B cell (primary cell): ENCODE results near the gene HOXB6. TPM values are rescaled to one million over a fixed set of nuclear protein-coding genes. Genes with fewer than 3 reads are reported as not detected.

Source experiments
- ATAC-seq: fragments of 200-7000 bp; cut with Tn5 transposase; one replicate; pipeline ENCODE4 v1.10.0; 2021; ENCODE audit warnings: low read depth, mild to moderate bottlenecking, moderate number of reproducible peaks, moderate library complexity
- CTCF ChIA-PET: fragments of 350-600 bp; sonication (Branson Sonifier 250); formaldehyde crosslinking; loops from one replicate; lab custom pipeline; 2021; ENCODE audit warnings: antibody characterized with exemption, inconsistent platforms; lab: Charles Lee
- POLR2A ChIA-PET: fragments of 350-600 bp; sonication (Branson Sonifier 250); formaldehyde crosslinking; loops from one replicate; lab custom pipeline; 2021; ENCODE audit warnings: antibody characterized with exemption; lab: Charles Lee
- DNase-seq: peaks from one replicate; pipeline ENCODE4 v3.0.0; 2013
- H2AFZ ChIP-seq: 2 replicates; pipeline ENCODE4 v1.6.1; 2012; ENCODE audit warnings: mild to moderate bottlenecking, low read depth, low read length; ENCODE audit not compliant: insufficient read depth, poor library complexity, severe bottlenecking
- H3K27ac ChIP-seq, 2 donors: 1 replicate in 1 of 2; 2 replicates in 1 of 2; pipeline ENCODE4 v1.5.1; 2012 to 2013; ENCODE audit warnings: low read length in 2 of 2, mild to moderate bottlenecking in 2 of 2, moderate library complexity in 1 of 2
- H3K27me3 ChIP-seq, 4 experiments: fragments of 200-600 bp in 1 of 4; sonication (generic) in 1 of 4; replicated peaks in 1 of 4; 1 replicate in 2 of 4; 2 replicates in 2 of 4; pipeline versions ENCODE4 v1.6.1 to v1.7.0; 2013 to 2016; ENCODE audit warnings: low read length in 3 of 4, mild to moderate bottlenecking in 2 of 4, mixed read lengths in 1 of 4, moderate library complexity in 1 of 4; ENCODE audit not compliant: insufficient read depth in 4 of 4, control insufficient read depth in 3 of 4; ENCODE audit errors: control extremely low read depth in 1 of 4
- H3K36me3 ChIP-seq, 2 experiments: replicated peaks in 1 of 2; 1 replicate in 1 of 2; 2 replicates in 1 of 2; pipeline versions ENCODE4 v1.6.1 to v1.7.1; 2013; ENCODE audit warnings: low read length in 1 of 2; ENCODE audit not compliant: insufficient read depth in 2 of 2, control insufficient read depth in 1 of 2; ENCODE audit errors: control extremely low read depth in 1 of 2, extremely low read depth in 1 of 2
- H3K4me1 ChIP-seq, 2 donors: fragments of 200-600 bp in 1 of 2; sonication (generic) in 1 of 2; 1 replicate in 1 of 2; 2 replicates in 1 of 2; pipeline versions ENCODE4 v1.5.1 to v1.6.1; 2013 to 2017; ENCODE audit warnings: low read length in 2 of 2; ENCODE audit not compliant: control insufficient read depth in 2 of 2, insufficient read depth in 2 of 2
- H3K4me2 ChIP-seq: replicated peaks from 2 replicates; pipeline ENCODE3; 2012; ENCODE audit warnings: mild to moderate bottlenecking, low read depth, low read length; ENCODE audit not compliant: poor library complexity, severe bottlenecking
- H3K4me3 ChIP-seq, 5 experiments: fragments of 200-600 bp in 1 of 5; sonication (generic) in 1 of 5; 1 replicate in 3 of 5; 2 replicates in 2 of 5; pipeline versions ENCODE4 v1.5.1 to v1.7.0; 2011 to 2016; ENCODE audit warnings: low read length in 4 of 5, mild to moderate bottlenecking in 4 of 5, low read depth in 2 of 5, control low read depth in 1 of 5, moderate library complexity in 1 of 5; ENCODE audit not compliant: insufficient read depth in 1 of 5; ENCODE audit errors: control extremely low read depth in 1 of 5, extremely low read depth in 1 of 5
- H3K79me2 ChIP-seq: fragments of 200-600 bp; sonication (generic); one replicate; pipeline ENCODE4 v1.6.0; 2016; ENCODE audit warnings: low read length; ENCODE audit not compliant: control insufficient read depth, insufficient read depth
- H3K9ac ChIP-seq: fragments of 200-600 bp; sonication (generic); 2 replicates; pipeline ENCODE4 v1.6.1; 2017; ENCODE audit warnings: mild to moderate bottlenecking, low read length, moderate library complexity
- H3K9me3 ChIP-seq, 3 donors: one replicate each; pipeline versions ENCODE4 v1.6.1 to v1.7.1; 2013; ENCODE audit warnings: low read length in 2 of 3; ENCODE audit not compliant: control insufficient read depth in 2 of 3, insufficient read depth in 1 of 3; ENCODE audit errors: control extremely low read depth in 1 of 3
- H4K20me1 ChIP-seq: 2 replicates; pipeline ENCODE4 v1.6.0; 2012; ENCODE audit warnings: mild to moderate bottlenecking, low read length; ENCODE audit not compliant: insufficient read depth, control insufficient read depth, poor library complexity, severe bottlenecking
- H3K27ac Mint-ChIP-seq: one replicate; pipeline ENCODE4 v1.8.0; 2021; ENCODE audit warnings: mixed read lengths
- H3K27me3 Mint-ChIP-seq: one replicate; pipeline ENCODE4 v1.8.0; 2021; ENCODE audit warnings: mixed read lengths
- H3K4me1 Mint-ChIP-seq: one replicate; pipeline ENCODE4 v1.8.0; 2021; ENCODE audit warnings: mixed read lengths
- H3K4me3 Mint-ChIP-seq: one replicate; pipeline ENCODE4 v1.8.0; 2021; ENCODE audit warnings: mixed read lengths
- H3K9me3 Mint-ChIP-seq: one replicate; pipeline ENCODE4 v1.8.0; 2022; ENCODE audit warnings: mixed read lengths; ENCODE audit not compliant: insufficient read depth
- EZH2 ChIP-seq: IDR thresholded peaks from 2 replicates; pipeline ENCODE4 v1.6.1; 2012; ENCODE audit warnings: borderline replicate concordance, low read depth, mild to moderate bottlenecking, moderate library complexity, low read length; ENCODE audit not compliant: insufficient read depth, poor library complexity, severe bottlenecking
- WGBS: methylation state at CpG from one replicate; pipeline ENCODE4 v1.1.5; 2013; ENCODE audit warnings: missing lambda C conversion rate; ENCODE audit not compliant: insufficient coverage; 5-methylcytosine and 5-hydroxymethylcytosine counted together
- intact Hi-C: fragments of 100-400 bp; cut with micrococcal nuclease; formaldehyde crosslinking; loops from one replicate; pipeline ENCODE4 v1.10.0; 2022
- polyA plus RNA-seq: library from polyadenylated mRNA; depleted of rRNA; stranded (reverse); fragments of >200 nt; gene quantifications from 2 replicates; pipeline ENCODE4 v1.2.3, GENCODE V29; 2012
- total RNA-seq, 2 donors: library from RNA; stranded (reverse); fragments of 120-200 nt in 1 of 2; gene quantifications; 1 replicate in 1 of 2; 2 replicates in 1 of 2; pipeline versions ENCODE4 v1.2.3 to v1.2.4, GENCODE V29; 2013 to 2022
- TF ChIP-seq, protein P1 (sequence below): fragments of 200-600 bp; IDR thresholded peaks from one replicate; pipeline ENCODE4 v1.8.0; 2022; ENCODE audit warnings: antibody characterized with exemption, mild to moderate bottlenecking

The HOXB6 gene
- total and polyA plus RNA-seq, 2 donors (not counting 1 experiment from before 2014, with no cell fraction given) = 0.10 TPM; not detected in 1

DNA sequence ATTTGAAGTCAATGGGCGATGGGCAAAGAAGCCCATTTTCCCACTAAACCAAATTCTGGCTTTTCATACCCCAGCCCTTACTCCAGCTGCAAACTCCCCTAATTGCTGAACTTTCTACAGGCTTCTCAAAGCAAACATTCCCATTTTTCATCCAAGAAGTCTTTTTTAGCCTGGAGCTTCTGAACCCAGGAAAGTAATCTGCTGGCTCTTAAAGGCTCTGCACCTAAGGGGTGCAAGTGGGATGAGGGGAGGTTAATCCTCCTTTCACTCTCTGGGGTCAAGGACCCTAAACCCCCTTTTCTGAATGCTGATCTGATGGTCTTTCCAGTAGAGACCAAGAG is 3.7 kb upstream of the HOXB6 start:
- no peaks in the 10 kb centered on the region for H3K79me2 ChIP-seq
- no peak overlapping the region for H3K9ac ChIP-seq
- H3K4me1 Mint-ChIP-seq = peaks cover 27% of the 10 kb centered on the region
- peaks cover 41% of the 10 kb centered on the region in 2 donors for H3K4me1 ChIP-seq
- H3K27me3 Mint-ChIP-seq = peaks cover 63% of the 10 kb centered on the region
- ATAC-seq = no peak
- no peak overlapping the region for H3K27ac Mint-ChIP-seq
- peaks cover 2 to 85% (median 58%) of the 10 kb centered on the region in 4 experiments for H3K27me3 ChIP-seq
- no peak overlapping the region for H3K27ac ChIP-seq
- DNase-seq = no peak
- peaks cover 0 to 29% (median 0%) of the 10 kb centered on the region in 3 donors for H3K9me3 ChIP-seq
- H3K4me2 ChIP-seq = no peak overlapping the region
- ChIA-PET POLR2A (no interaction called here), CTCF (interaction anchor here (1.2 to 1.3 kb wide), 2 partner anchors 10 to 18 kb away, joined by 4 to 6 read pairs; partner anchors contain the start of gene HOXB3)
- intact Hi-C loops = no loop called here
- TF ChIP-seq, protein P1, sequence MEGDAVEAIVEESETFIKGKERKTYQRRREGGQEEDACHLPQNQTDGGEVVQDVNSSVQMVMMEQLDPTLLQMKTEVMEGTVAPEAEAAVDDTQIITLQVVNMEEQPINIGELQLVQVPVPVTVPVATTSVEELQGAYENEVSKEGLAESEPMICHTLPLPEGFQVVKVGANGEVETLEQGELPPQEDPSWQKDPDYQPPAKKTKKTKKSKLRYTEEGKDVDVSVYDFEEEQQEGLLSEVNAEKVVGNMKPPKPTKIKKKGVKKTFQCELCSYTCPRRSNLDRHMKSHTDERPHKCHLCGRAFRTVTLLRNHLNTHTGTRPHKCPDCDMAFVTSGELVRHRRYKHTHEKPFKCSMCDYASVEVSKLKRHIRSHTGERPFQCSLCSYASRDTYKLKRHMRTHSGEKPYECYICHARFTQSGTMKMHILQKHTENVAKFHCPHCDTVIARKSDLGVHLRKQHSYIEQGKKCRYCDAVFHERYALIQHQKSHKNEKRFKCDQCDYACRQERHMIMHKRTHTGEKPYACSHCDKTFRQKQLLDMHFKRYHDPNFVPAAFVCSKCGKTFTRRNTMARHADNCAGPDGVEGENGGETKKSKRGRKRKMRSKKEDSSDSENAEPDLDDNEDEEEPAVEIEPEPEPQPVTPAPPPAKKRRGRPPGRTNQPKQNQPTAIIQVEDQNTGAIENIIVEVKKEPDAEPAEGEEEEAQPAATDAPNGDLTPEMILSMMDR = no peak
- TF ChIP-seq EZH2 = no peak
- no peak overlapping the region for H2AFZ ChIP-seq
- no peak overlapping the region for H3K4me3 Mint-ChIP-seq
- no peaks in the 10 kb centered on the region for H4K20me1 ChIP-seq
- H3K9me3 Mint-ChIP-seq = no peaks in the 10 kb centered on the region
- H3K36me3 ChIP-seq = no peaks in the 10 kb centered on the region
- H3K4me3 ChIP-seq = no peak overlapping the region
- WGBS = no CpG with 5 or more reads among the region's 1 CpG

DNA sequence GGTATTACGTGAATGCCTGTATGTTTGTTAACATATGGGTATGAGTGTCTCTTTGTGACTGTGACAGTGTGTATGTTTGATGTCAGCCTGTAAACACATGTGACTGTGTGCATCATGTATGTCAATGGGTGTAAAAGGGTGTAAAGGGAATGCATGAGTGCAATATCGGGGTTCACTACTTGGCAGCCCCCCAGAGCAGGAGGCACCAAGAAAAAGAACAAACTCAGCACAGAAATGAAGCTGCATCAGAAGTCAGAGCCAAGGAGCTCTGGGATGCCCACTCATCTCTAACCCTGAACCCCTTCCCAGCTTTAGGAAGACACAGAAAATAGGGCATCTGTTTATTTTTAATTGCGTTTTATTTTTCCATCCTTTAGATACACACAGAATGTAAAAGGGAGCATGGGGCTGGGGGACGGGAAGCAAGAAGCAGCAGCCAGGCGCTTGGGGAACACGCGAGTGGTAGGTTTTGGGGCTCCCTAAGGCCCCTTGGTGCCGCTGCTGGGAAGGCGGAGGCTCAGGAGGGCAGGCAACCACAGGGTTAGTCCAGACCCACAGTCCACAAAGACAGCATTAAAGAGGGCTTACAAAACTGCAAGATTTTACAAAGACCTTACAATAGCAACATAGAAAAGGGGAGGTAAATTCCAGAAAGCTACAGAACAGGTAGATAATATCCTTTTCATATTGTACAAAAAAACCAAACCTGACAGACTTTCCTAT is 2.3 kb upstream of the HOXB6 start:
- POLR2A ChIA-PET = no interaction called here
- Histone ChIP-seq H4K20me1 (no peaks in the 10 kb centered on the region), H3K4me2 (no peak overlapping the region), H3K4me1 (peaks cover 35 to 37% of the 10 kb centered on the region in 2 donors), H3K27ac (no peak overlapping the region), H3K79me2 (no peaks in the 10 kb centered on the region), H2AFZ (no peak overlapping the region), H3K27me3 (peaks cover 2 to 89% (median 63%) of the 10 kb centered on the region in 4 experiments), H3K9me3 (peaks cover 0 to 37% (median 0%) of the 10 kb centered on the region in 3 donors), H3K4me3 (no peak overlapping the region), H3K9ac (no peak overlapping the region), H3K36me3 (no peaks in the 10 kb centered on the region)
- H3K27ac Mint-ChIP-seq = no peak overlapping the region
- H3K4me1 Mint-ChIP-seq = peaks cover 20% of the 10 kb centered on the region
- peaks cover 63% of the 10 kb centered on the region for H3K27me3 Mint-ChIP-seq
- TF ChIP-seq, protein P1 = no peak
- ATAC-seq (no peak), DNase-seq (no peak)
- H3K4me3 Mint-ChIP-seq = no peak overlapping the region
- CTCF ChIA-PET = interaction anchor here (1.3 to 1.9 kb wide), 3 partner anchors 14 to 18 kb away, joined by 3 to 8 read pairs (median 5); partner anchors contain the start of gene HOXB5
- no peaks in the 10 kb centered on the region for H3K9me3 Mint-ChIP-seq
- intact Hi-C loops = no loop called here
- 97% methylated on average over 7 of the region's 9 CpGs for WGBS
